ENCODE data around the gene NACAD.
"Not testable (repeated sequence)": the region's sequence is repeated elsewhere in the genome, so short reads cannot be mapped to it uniquely, and the experiment has no call there.

The NACAD gene

GRCh38 chr7:45088821-45089340, at the start of gene NACAD:
TSS of gene NACAD (minus strand) at chr7:45088969. CDS start at chr7:45088894, 75 bp downstream.
- no peak for DNase-seq

- DNase-seq = peak; percentile 86
Observed at GRCh38 chr7:45136106-45137060, 47.6 kb upstream of the NACAD start.

- no peak for DNase-seq
Observed at GRCh38 chr7:45133877-45134276, 45.1 kb upstream of the NACAD start.

- DNase-seq = no peak
Observed at GRCh38 chr7:45133352-45133751, 44.6 kb upstream of the NACAD start.

GRCh38 chr7:45132708-45133320, 44.0 kb upstream of the NACAD start:
- no peak for DNase-seq

GRCh38 chr7:45131891-45132290, 43.1 kb upstream of the NACAD start:
- no peak for DNase-seq

GRCh38 chr7:45130910-45131309, 42.1 kb upstream of the NACAD start:
- no peak for DNase-seq

GRCh38 chr7:45129906-45130305, 41.1 kb upstream of the NACAD start:
- DNase-seq = no peak

- DNase-seq = no peak
Observed at GRCh38 chr7:45129181-45129800, 40.5 kb upstream of the NACAD start.

GRCh38 chr7:45126920-45127319, 38.2 kb upstream of the NACAD start:
- DNase-seq = no peak

GRCh38 chr7:45126201-45126600, 37.4 kb upstream of the NACAD start:
- no peak for DNase-seq

- no peak for DNase-seq
Observed at GRCh38 chr7:45125193-45125904, 36.6 kb upstream of the NACAD start.

GRCh38 chr7:45123913-45124710, 35.3 kb upstream of the NACAD start:
- no peak for DNase-seq

GRCh38 chr7:45122975-45123860, 34.4 kb upstream of the NACAD start:
- no peak for DNase-seq

GRCh38 chr7:45119550-45119949, 30.8 kb upstream of the NACAD start:
- DNase-seq = no peak

GRCh38 chr7:45118889-45119331, 30.1 kb upstream of the NACAD start:
- no peak for DNase-seq

- DNase-seq = no peak
Observed at GRCh38 chr7:45118292-45118691, 29.5 kb upstream of the NACAD start.

- no peak for DNase-seq
Observed at GRCh38 chr7:45117582-45117981, 28.8 kb upstream of the NACAD start.

- no peak for DNase-seq
Observed at GRCh38 chr7:45116048-45116447, 27.3 kb upstream of the NACAD start.

- DNase-seq = peak; percentile 25
Observed at GRCh38 chr7:45114926-45115325, 26.2 kb upstream of the NACAD start.

GRCh38 chr7:45114257-45114656, 25.5 kb upstream of the NACAD start:
- DNase-seq = not testable (repeated sequence)

Measured in suppressor macrophage treated with lipopolysaccharide for 4 hours (primary cell).